ENCODE results near the gene MICU1.
A peak's percentile ranks its signal among the peaks of the same experiment; 100 is the strongest.
"Not testable (repeated sequence)": the region's sequence is repeated elsewhere in the genome, so short reads cannot be mapped to it uniquely, and the experiment has no call there.

The MICU1 gene

GRCh38 chr10:72625608-72626443 is at the start of gene MICU1:
Gene MICU1 (minus strand): TSS chr10:72626079. CDS start chr10:72566793, 59,286 bp downstream.
- TF ChIP-seq, protein P1, sequence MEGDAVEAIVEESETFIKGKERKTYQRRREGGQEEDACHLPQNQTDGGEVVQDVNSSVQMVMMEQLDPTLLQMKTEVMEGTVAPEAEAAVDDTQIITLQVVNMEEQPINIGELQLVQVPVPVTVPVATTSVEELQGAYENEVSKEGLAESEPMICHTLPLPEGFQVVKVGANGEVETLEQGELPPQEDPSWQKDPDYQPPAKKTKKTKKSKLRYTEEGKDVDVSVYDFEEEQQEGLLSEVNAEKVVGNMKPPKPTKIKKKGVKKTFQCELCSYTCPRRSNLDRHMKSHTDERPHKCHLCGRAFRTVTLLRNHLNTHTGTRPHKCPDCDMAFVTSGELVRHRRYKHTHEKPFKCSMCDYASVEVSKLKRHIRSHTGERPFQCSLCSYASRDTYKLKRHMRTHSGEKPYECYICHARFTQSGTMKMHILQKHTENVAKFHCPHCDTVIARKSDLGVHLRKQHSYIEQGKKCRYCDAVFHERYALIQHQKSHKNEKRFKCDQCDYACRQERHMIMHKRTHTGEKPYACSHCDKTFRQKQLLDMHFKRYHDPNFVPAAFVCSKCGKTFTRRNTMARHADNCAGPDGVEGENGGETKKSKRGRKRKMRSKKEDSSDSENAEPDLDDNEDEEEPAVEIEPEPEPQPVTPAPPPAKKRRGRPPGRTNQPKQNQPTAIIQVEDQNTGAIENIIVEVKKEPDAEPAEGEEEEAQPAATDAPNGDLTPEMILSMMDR (IDR thresholded peaks at IDR 0.05; ENCODE audit: insufficient read depth, low read depth, low read length, missing control alignments): no peak
- peak within 1 kb of the TSS; percentile 100 for H3K4me3 ChIP-seq (ENCODE audit: low read depth, low read length)
- DNase-seq (ENCODE audit: low read depth): peak; percentile 95

GRCh38 chr10:72674174-72674573 is 48.3 kb upstream of the MICU1 start:
- not testable (repeated sequence) for H3K4me3 ChIP-seq (ENCODE audit: low read depth, low read length); DNase-seq (ENCODE audit: low read depth)

DNA sequence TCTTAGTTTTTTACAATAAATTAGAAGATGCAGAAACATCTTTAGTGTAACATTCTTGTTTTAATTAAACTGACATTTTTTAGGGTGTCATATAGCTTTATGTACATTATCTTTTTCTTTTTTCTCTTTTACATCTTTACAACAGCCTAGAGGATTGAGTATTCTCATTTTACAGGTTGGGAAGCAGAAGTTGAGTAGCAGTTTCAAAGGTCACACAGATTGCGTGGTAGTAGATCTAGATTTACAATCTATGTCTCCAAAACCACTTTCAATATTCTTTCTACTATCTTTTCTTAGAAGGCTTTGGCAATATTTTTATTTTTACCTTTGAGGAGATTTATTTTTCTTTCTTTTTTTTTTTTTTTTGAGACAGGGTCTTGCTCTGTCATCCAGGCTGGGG is 47.4 kb upstream of the MICU1 start:
- TF ChIP-seq, protein P1 (IDR thresholded peaks at IDR 0.05; ENCODE audit: insufficient read depth, low read depth, low read length, missing control alignments): no peak
- no peak for DNase-seq (ENCODE audit: low read depth)
- no peak overlapping the region for H3K4me3 ChIP-seq (ENCODE audit: low read depth, low read length)

DNA sequence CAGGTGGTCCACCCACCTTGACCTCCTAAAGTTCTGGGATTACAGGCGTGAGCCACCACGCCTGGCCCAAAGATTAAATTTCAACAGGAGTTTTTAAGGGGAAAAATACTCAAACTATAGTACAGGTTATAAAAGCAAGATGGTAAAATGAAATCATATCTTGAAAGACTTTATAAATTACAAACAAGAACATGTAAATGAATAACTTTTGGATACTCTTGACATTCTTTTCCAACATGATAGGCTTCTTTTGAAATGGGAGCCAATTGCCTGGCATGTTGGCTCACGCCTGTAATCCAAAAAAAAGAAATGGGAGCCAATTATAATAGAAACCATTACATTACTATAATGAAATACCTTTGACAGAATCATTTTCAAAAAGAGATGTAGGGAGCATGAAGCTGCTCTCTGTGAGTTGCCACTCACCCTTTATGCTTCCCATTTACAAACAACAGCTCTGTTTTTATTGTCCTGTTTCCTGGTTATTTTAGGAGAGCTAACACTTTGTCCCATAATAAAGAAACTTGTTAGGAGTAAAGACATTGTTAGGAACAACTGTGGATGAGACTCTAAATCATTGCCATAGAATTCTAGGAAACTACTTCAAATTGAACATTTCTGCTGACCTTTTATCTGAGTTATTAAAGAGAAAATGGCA is 41.5 kb upstream of the MICU1 start:
- DNase-seq (ENCODE audit: low read depth): no peak
- TF ChIP-seq, protein P1 (IDR thresholded peaks at IDR 0.05; ENCODE audit: insufficient read depth, low read depth, low read length, missing control alignments): no peak
- H3K4me3 ChIP-seq (ENCODE audit: low read depth, low read length): no peak overlapping the region

GRCh38 chr10:72665925-72666324 is 40.0 kb upstream of the MICU1 start:
- no peak for DNase-seq (ENCODE audit: low read depth)
- no peak overlapping the region for H3K4me3 ChIP-seq (ENCODE audit: low read depth, low read length)
- TF ChIP-seq, protein P1 (IDR thresholded peaks at IDR 0.05; ENCODE audit: insufficient read depth, low read depth, low read length, missing control alignments): no peak

- no peak overlapping the region for H3K4me3 ChIP-seq (ENCODE audit: low read depth, low read length)
- TF ChIP-seq, protein P1 (IDR thresholded peaks at IDR 0.05; ENCODE audit: insufficient read depth, low read depth, low read length, missing control alignments): no peak
- DNase-seq (ENCODE audit: low read depth): no peak
These were observed 38.1 kb upstream of the MICU1 start for GRCh38 chr10:72663971-72664370.

- DNase-seq (ENCODE audit: low read depth): no peak
- TF ChIP-seq, protein P1 (IDR thresholded peaks at IDR 0.05; ENCODE audit: insufficient read depth, low read depth, low read length, missing control alignments): no peak
- no peak overlapping the region for H3K4me3 ChIP-seq (ENCODE audit: low read depth, low read length)
These were observed 35.6 kb upstream of the MICU1 start for GRCh38 chr10:72661431-72661830.
